Measurements from ENCODE around the gene ZNF862.

ZNF862 gene

GRCh38 chr7:149819961-149820340 lies 18.2 kb upstream of the ZNF862 start:
- Histone ChIP-seq H3K9me3 (ENCODE audit: insufficient read depth, low read depth, low read length) (no peaks in the 10 kb centered on the region), H2AFZ (ENCODE audit: low read length) (no peak overlapping the region), H3K4me3 (ENCODE audit: low read length, poor library complexity, severe bottlenecking) (no peak overlapping the region), H3K79me2 (ENCODE audit: insufficient read depth, low read length) (no peaks in the 10 kb centered on the region), H3F3A (ENCODE audit: low read depth) (no peaks in the 10 kb centered on the region), H3K4me2 (ENCODE audit: low read depth, low read length, poor library complexity, severe bottlenecking) (no peak overlapping the region), H3K9ac (ENCODE audit: low read depth, low read length, poor library complexity, severe bottlenecking) (no peak overlapping the region), H3K36me3 (ENCODE audit: insufficient read depth, low read length) (no peaks in the 10 kb centered on the region), H3K4me1 (ENCODE audit: insufficient read depth, low read length, poor library complexity, severe bottlenecking) (no peaks in the 10 kb centered on the region), H3K27me3 (ENCODE audit: insufficient read depth, low read length, poor library complexity, severe bottlenecking) (no peaks in the 10 kb centered on the region), H4K20me1 (ENCODE audit: insufficient read depth, low read length, poor library complexity, severe bottlenecking) (no peaks in the 10 kb centered on the region), H3K9me2 (replicated peaks; ENCODE audit: low read depth, low read length) (no peaks in the 10 kb centered on the region)
- TF ChIP-seq CTCF (conservative IDR thresholded peaks at IDR 0.05; ENCODE audit: low read length) (no peak), EZH2phosphoT487 (IDR thresholded peaks at IDR 0.05; ENCODE audit: borderline replicate concordance) (no peak)

GRCh38 chr7:149820622-149821190 lies 17.5 kb upstream of the ZNF862 start:
- Histone ChIP-seq H3K4me2 (ENCODE audit: low read depth, low read length, poor library complexity, severe bottlenecking) (no peak overlapping the region), H3K9me3 (ENCODE audit: insufficient read depth, low read depth, low read length) (no peaks in the 10 kb centered on the region), H4K20me1 (ENCODE audit: insufficient read depth, low read length, poor library complexity, severe bottlenecking) (no peaks in the 10 kb centered on the region), H3K4me3 (ENCODE audit: low read length, poor library complexity, severe bottlenecking) (no peak overlapping the region), H3K79me2 (ENCODE audit: insufficient read depth, low read length) (no peaks in the 10 kb centered on the region), H3K36me3 (ENCODE audit: insufficient read depth, low read length) (no peaks in the 10 kb centered on the region), H3K9ac (ENCODE audit: low read depth, low read length, poor library complexity, severe bottlenecking) (no peak overlapping the region), H3K4me1 (ENCODE audit: insufficient read depth, low read length, poor library complexity, severe bottlenecking) (no peaks in the 10 kb centered on the region), H2AFZ (ENCODE audit: low read length) (no peak overlapping the region), H3F3A (ENCODE audit: low read depth) (no peaks in the 10 kb centered on the region), H3K9me2 (replicated peaks; ENCODE audit: low read depth, low read length) (no peaks in the 10 kb centered on the region), H3K27me3 (ENCODE audit: insufficient read depth, low read length, poor library complexity, severe bottlenecking) (no peaks in the 10 kb centered on the region)
- no peak for TF ChIP-seq CTCF (conservative IDR thresholded peaks at IDR 0.05; ENCODE audit: low read length)
- no peak for TF ChIP-seq EZH2phosphoT487 (IDR thresholded peaks at IDR 0.05; ENCODE audit: borderline replicate concordance)

GRCh38 chr7:149821191-149822148 lies 16.7 kb upstream of the ZNF862 start:
- H3K4me3 ChIP-seq (ENCODE audit: low read length, poor library complexity, severe bottlenecking) = no peak overlapping the region
- no peaks in the 10 kb centered on the region for H3K9me3 ChIP-seq (ENCODE audit: insufficient read depth, low read depth, low read length)
- no peak overlapping the region for H3K4me2 ChIP-seq (ENCODE audit: low read depth, low read length, poor library complexity, severe bottlenecking)
- no peaks in the 10 kb centered on the region for H3K27me3 ChIP-seq (ENCODE audit: insufficient read depth, low read length, poor library complexity, severe bottlenecking)
- H3F3A ChIP-seq (ENCODE audit: low read depth) = no peaks in the 10 kb centered on the region
- no peaks in the 10 kb centered on the region for H4K20me1 ChIP-seq (ENCODE audit: insufficient read depth, low read length, poor library complexity, severe bottlenecking)
- no peak overlapping the region for H2AFZ ChIP-seq (ENCODE audit: low read length)
- no peak for TF ChIP-seq CTCF (conservative IDR thresholded peaks at IDR 0.05; ENCODE audit: low read length)
- TF ChIP-seq EZH2phosphoT487 (IDR thresholded peaks at IDR 0.05; ENCODE audit: borderline replicate concordance) = no peak
- H3K79me2 ChIP-seq (ENCODE audit: insufficient read depth, low read length) = no peaks in the 10 kb centered on the region
- no peaks in the 10 kb centered on the region for H3K9me2 ChIP-seq (replicated peaks; ENCODE audit: low read depth, low read length)
- H3K4me1 ChIP-seq (ENCODE audit: insufficient read depth, low read length, poor library complexity, severe bottlenecking) = no peaks in the 10 kb centered on the region
- no peak overlapping the region for H3K9ac ChIP-seq (ENCODE audit: low read depth, low read length, poor library complexity, severe bottlenecking)
- no peaks in the 10 kb centered on the region for H3K36me3 ChIP-seq (ENCODE audit: insufficient read depth, low read length)
